Activated T-cell treated with anti-CD3 and anti-CD28 coated beads, Interleukin-2, amount 50 U/mL, for 24 hours (primary cell): ENCODE results near the gene ALPG.
"Not testable (repeated sequence)": the region's sequence is repeated elsewhere in the genome, so short reads cannot be mapped to it uniquely, and the experiment has no call there.

Source experiments
- DNase-seq: peaks from one replicate; pipeline ENCODE4 v3.0.0-alpha.2; 2020
- H3K27ac Mint-ChIP-seq: 2 replicates; pipeline ENCODE4 v1.8.0; 2020; ENCODE audit warnings: mild to moderate bottlenecking, mixed read lengths
- H3K27me3 Mint-ChIP-seq: 2 replicates; pipeline ENCODE4 v1.8.0; 2020; ENCODE audit warnings: mixed read lengths
- H3K36me3 Mint-ChIP-seq: 2 replicates; pipeline ENCODE4 v1.8.0; 2020; ENCODE audit warnings: low read depth, mixed read lengths
- H3K4me1 Mint-ChIP-seq: 2 replicates; pipeline ENCODE4 v1.8.0; 2020; ENCODE audit warnings: low read depth, mixed read lengths
- H3K4me3 Mint-ChIP-seq: 2 replicates; pipeline ENCODE4 v1.8.0; 2020; ENCODE audit warnings: mild to moderate bottlenecking, moderate library complexity, mixed read lengths
- H3K9me3 Mint-ChIP-seq: 2 replicates; pipeline ENCODE4 v1.8.0; 2020; ENCODE audit warnings: mixed read lengths

The ALPG gene

GRCh38 chr2:232370007-232370406 lies 36.6 kb upstream of the ALPG start:
- H3K4me3 Mint-ChIP-seq, H3K4me1 Mint-ChIP-seq, H3K27me3 Mint-ChIP-seq, DNase-seq, H3K36me3 Mint-ChIP-seq, H3K9me3 Mint-ChIP-seq, H3K27ac Mint-ChIP-seq: not testable (repeated sequence)

- H3K27ac Mint-ChIP-seq: no peak overlapping the region
- no peaks in the 10 kb centered on the region for H3K27me3 Mint-ChIP-seq
- no peaks in the 10 kb centered on the region for H3K9me3 Mint-ChIP-seq
- H3K4me1 Mint-ChIP-seq: no peaks in the 10 kb centered on the region
- H3K4me3 Mint-ChIP-seq: no peak overlapping the region
- no peaks in the 10 kb centered on the region for H3K36me3 Mint-ChIP-seq
- DNase-seq: no peak
These were observed 34.1 kb upstream of the ALPG start for GRCh38 chr2:232372231-232373208.

GRCh38 chr2:232374356-232374755 lies 32.3 kb upstream of the ALPG start:
- no peaks in the 10 kb centered on the region for H3K36me3 Mint-ChIP-seq
- H3K4me1 Mint-ChIP-seq: no peaks in the 10 kb centered on the region
- no peak overlapping the region for H3K4me3 Mint-ChIP-seq
- DNase-seq: no peak
- H3K27ac Mint-ChIP-seq: no peak overlapping the region
- peaks cover 3% of the 10 kb centered on the region for H3K27me3 Mint-ChIP-seq
- no peaks in the 10 kb centered on the region for H3K9me3 Mint-ChIP-seq

- Mint-ChIP-seq H3K9me3 (no peaks in the 10 kb centered on the region), H3K27me3 (peaks cover 8% of the 10 kb centered on the region), H3K36me3 (no peaks in the 10 kb centered on the region), H3K4me1 (no peaks in the 10 kb centered on the region), H3K27ac (no peak overlapping the region), H3K4me3 (no peak overlapping the region)
- DNase-seq: no peak
These were observed 31.5 kb upstream of the ALPG start for GRCh38 chr2:232375164-232375563.

- no peaks in the 10 kb centered on the region for H3K36me3 Mint-ChIP-seq
- peaks cover 8% of the 10 kb centered on the region for H3K27me3 Mint-ChIP-seq
- H3K27ac Mint-ChIP-seq: no peak overlapping the region
- DNase-seq: no peak
- no peaks in the 10 kb centered on the region for H3K9me3 Mint-ChIP-seq
- H3K4me1 Mint-ChIP-seq: no peaks in the 10 kb centered on the region
- no peak overlapping the region for H3K4me3 Mint-ChIP-seq
These were observed 30.4 kb upstream of the ALPG start for GRCh38 chr2:232376260-232376659.

GRCh38 chr2:232376713-232377112 lies 29.9 kb upstream of the ALPG start:
- no peak for DNase-seq
- no peaks in the 10 kb centered on the region for H3K4me1 Mint-ChIP-seq
- H3K36me3 Mint-ChIP-seq: no peaks in the 10 kb centered on the region
- H3K27ac Mint-ChIP-seq: no peak overlapping the region
- H3K27me3 Mint-ChIP-seq: peaks cover 10% of the 10 kb centered on the region
- H3K9me3 Mint-ChIP-seq: no peaks in the 10 kb centered on the region
- H3K4me3 Mint-ChIP-seq: no peak overlapping the region

- no peaks in the 10 kb centered on the region for H3K4me1 Mint-ChIP-seq
- no peak overlapping the region for H3K4me3 Mint-ChIP-seq
- H3K27me3 Mint-ChIP-seq: peaks cover 16% of the 10 kb centered on the region
- DNase-seq: no peak
- H3K36me3 Mint-ChIP-seq: no peaks in the 10 kb centered on the region
- no peaks in the 10 kb centered on the region for H3K9me3 Mint-ChIP-seq
- no peak overlapping the region for H3K27ac Mint-ChIP-seq
These were observed 29.3 kb upstream of the ALPG start for GRCh38 chr2:232377319-232377718.

- DNase-seq: no peak
- Mint-ChIP-seq H3K4me3 (no peak overlapping the region), H3K36me3 (no peaks in the 10 kb centered on the region), H3K4me1 (no peaks in the 10 kb centered on the region), H3K27ac (no peak overlapping the region), H3K9me3 (no peaks in the 10 kb centered on the region), H3K27me3 (peaks cover 23% of the 10 kb centered on the region)
These were observed 28.6 kb upstream of the ALPG start for GRCh38 chr2:232377841-232378734.

- H3K4me1 Mint-ChIP-seq: not testable (repeated sequence)
These were observed 27.9 kb upstream of the ALPG start, which contains the start of gene ALPP for GRCh38 chr2:232378735-232379151. Gene ALPP (plus strand): TSS chr2:232378751. CDS start chr2:232378803, 52 bp downstream.

GRCh38 chr2:232379610-232380590 lies 26.7 kb upstream of the ALPG start:
- H3K4me3 Mint-ChIP-seq, H3K27ac Mint-ChIP-seq, H3K36me3 Mint-ChIP-seq, DNase-seq, H3K4me1 Mint-ChIP-seq, H3K9me3 Mint-ChIP-seq: not testable (repeated sequence)
- H3K27me3 Mint-ChIP-seq: peaks cover 37% of the 10 kb centered on the region

More at GRCh38 chr2:232378735-232379151, 27.9 kb upstream of the ALPG start, which contains the start of gene ALPP:
- DNase-seq, H3K36me3 Mint-ChIP-seq, H3K4me3 Mint-ChIP-seq, H3K27ac Mint-ChIP-seq, H3K9me3 Mint-ChIP-seq: not testable (repeated sequence)
- peaks cover 29% of the 10 kb centered on the region for H3K27me3 Mint-ChIP-seq

GRCh38 chr2:232381204-232382031 lies 25.2 kb upstream of the ALPG start:
- peaks cover 51% of the 10 kb centered on the region for H3K27me3 Mint-ChIP-seq
- not testable (repeated sequence) for H3K27ac Mint-ChIP-seq, H3K4me1 Mint-ChIP-seq, H3K4me3 Mint-ChIP-seq, H3K36me3 Mint-ChIP-seq, H3K9me3 Mint-ChIP-seq, DNase-seq

GRCh38 chr2:232382331-232383225 lies 24.1 kb upstream of the ALPG start:
- H3K27me3 Mint-ChIP-seq: peaks cover 57% of the 10 kb centered on the region
- no peak overlapping the region for H3K4me3 Mint-ChIP-seq
- H3K9me3 Mint-ChIP-seq: no peaks in the 10 kb centered on the region
- no peaks in the 10 kb centered on the region for H3K4me1 Mint-ChIP-seq
- H3K36me3 Mint-ChIP-seq: no peaks in the 10 kb centered on the region
- DNase-seq: no peak
- no peak overlapping the region for H3K27ac Mint-ChIP-seq
